Hematopoietic multipotent progenitor cell treated with erythropoietin and hydrocortisone succinate and interleukin-3 and kit ligand, for 15 days (in vitro differentiated cells): ENCODE measurements around the gene R3HDM2.
A peak's percentile ranks its signal among the peaks of the same experiment; 100 is the strongest.
"Not testable (repeated sequence)": the region's sequence is repeated elsewhere in the genome, so short reads cannot be mapped to it uniquely, and the experiment has no call there.

Experiments
- DNase-seq: peaks from one replicate; pipeline ENCODE4 v3.0.0-alpha.2; 2015; ENCODE audit warnings: low spot score

R3HDM2 gene

GRCh38 chr12:57452937-57453509, 22.2 kb upstream of the R3HDM2 start:
- DNase-seq = peak; percentile 60

GRCh38 chr12:57452181-57452936, 21.5 kb upstream of the R3HDM2 start:
- no peak for DNase-seq

GRCh38 chr12:57451233-57451778, 20.5 kb upstream of the R3HDM2 start:
- no peak for DNase-seq

- DNase-seq = no peak
Observed at GRCh38 chr12:57450057-57450456, 19.2 kb upstream of the R3HDM2 start.

- DNase-seq = no peak
Observed at GRCh38 chr12:57449375-57449774, 18.5 kb upstream of the R3HDM2 start.

DNA sequence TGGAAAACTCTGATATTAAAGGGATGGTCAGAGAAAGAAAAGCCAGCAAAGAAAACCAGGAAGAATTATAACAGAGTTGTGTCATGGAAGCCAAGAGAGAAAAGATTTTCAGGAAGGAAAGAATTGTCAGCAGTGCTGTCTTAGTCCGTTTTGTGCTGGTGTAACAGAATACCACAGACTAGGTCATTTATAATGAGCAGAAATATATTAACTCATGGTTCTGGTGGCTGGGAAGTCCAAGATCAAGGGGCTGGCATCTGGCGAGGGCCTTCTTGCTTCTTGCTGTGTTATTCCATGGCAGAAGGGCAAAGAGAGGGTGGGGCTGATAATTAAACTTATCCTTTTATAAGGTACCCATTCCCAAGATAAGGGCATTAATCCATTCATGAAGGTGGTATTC, 17.8 kb upstream of the R3HDM2 start:
- DNase-seq = no peak

DNA sequence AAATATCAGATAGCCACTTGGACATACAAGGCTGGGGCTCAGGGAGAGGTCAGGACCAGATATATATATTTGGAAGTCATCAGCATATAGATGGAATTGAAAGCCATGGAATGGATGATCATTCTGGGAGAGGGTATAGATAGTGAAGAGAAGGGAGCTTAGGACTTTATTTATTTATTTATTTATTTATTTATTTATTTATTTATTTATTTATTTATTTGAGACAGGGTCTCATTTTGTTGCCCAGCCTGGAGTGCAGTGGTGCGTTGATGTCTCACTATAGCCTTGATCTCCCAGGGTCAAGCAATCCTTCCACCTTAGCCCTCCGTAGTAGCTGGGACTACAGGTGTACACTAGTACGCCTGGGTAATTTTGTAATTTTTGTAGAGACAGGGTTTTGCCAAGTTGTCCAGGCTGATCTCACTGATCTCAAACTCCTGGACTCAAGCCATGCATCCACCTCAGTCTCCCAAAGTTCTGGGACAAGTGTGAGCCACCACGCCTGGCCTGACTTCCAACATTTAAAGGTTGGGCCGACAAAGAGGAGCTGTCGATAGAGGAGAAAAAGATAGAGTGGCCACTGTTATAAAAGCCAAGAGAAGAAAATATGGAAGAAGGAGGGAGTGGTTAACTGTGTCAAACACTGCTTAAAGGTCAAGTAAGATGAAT, 15.6 kb upstream of the R3HDM2 start:
- DNase-seq = no peak

GRCh38 chr12:57444744-57445143, 13.9 kb upstream of the R3HDM2 start:
- no peak for DNase-seq

- DNase-seq = not testable (repeated sequence)
Observed at GRCh38 chr12:57444337-57444736, 13.5 kb upstream of the R3HDM2 start.

DNA sequence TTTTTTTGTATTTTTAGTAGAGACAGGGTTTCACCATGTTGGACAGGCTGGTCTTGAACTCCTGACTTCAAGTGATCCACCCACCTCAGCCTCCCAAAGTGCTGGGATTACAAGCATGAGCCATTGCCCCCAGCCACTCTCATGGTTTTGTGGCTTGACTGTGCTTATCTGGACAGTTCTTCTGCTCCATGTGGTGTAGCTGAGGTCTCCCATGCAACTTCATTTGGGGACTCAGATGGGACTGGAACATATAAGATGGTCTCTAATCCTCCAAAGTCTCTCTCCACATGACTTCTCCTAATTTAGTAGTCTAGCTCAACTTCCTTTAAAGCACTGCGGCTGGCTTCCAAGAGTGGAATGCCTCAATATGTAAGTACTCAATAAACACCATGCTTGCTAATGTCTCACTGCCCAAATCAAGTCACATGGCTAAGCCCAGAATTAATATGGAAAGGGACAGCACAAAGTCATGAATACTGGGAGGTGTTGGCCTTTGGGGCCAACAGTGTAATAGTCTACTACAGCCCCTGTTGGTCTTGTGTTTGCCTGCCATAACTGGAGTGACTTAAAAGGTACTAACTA, 11.1 kb upstream of the R3HDM2 start:
- DNase-seq = no peak

DNA sequence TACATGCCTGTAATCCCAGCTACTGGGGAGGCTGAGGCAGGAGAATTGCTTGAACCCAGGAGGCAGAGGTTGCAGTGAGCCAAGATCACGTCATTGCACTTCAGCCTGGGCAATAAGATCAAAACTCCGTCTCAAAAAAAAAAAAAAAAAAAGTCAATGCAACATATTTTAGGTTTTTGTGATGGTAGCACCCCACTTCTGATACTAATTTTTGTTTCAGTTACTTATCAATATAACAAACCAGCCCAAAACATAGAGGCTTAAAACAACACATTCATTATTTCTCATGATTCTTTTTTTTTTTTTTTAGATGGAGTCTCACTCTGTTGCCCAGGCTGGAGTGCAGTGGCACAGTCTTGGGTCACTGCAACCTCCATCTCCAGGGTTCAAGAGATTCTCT, 10.6 kb upstream of the R3HDM2 start:
- DNase-seq = not testable (repeated sequence)

DNA sequence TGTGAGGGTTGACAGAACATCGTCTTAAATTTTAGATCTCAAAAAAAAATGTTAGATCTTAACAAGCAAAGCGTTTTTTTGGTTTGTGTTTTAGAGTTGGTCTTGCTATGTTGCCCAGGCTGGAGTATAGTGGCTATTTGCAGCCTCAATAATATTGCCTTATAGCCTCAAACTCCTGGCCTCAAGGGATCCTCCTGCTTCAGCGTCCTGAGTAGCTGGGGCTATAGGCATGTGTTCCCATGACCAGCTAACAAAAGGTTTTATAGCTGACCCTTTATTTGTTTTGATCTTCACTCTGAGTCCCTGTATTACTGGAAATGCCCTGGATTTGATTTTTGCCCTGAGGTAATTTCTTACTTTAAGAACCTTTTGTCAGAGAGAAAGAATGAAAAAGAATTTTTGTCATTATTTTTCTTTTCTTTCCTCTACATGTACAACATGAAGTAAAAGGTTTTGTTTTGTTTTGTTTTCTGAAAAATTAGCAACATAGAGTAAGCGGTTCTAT, 9.0 kb upstream of the R3HDM2 start:
- no peak for DNase-seq

- no peak for DNase-seq
Observed at GRCh38 chr12:57438400-57438799, 7.6 kb upstream of the R3HDM2 start.

DNA sequence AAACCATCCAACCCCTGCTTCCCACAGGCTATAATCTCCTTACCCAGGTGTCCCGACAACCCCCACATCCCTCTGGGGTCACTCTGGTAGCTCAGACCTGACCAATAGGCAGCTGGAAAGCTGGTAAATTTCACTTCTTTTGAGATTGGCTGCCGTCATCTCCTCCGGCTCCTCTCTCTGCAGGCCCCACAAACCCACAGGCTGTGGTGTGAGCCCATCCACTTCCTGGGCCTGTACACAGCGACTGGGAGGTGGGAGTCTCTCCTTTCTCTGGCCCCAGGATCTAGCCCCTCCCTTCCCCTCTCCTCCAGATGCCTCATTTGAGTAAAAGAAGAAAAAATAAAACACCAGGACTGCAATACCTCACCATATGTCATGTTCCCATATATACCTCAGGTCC, 4.5 kb upstream of the R3HDM2 start:
- DNase-seq = no peak

DNA sequence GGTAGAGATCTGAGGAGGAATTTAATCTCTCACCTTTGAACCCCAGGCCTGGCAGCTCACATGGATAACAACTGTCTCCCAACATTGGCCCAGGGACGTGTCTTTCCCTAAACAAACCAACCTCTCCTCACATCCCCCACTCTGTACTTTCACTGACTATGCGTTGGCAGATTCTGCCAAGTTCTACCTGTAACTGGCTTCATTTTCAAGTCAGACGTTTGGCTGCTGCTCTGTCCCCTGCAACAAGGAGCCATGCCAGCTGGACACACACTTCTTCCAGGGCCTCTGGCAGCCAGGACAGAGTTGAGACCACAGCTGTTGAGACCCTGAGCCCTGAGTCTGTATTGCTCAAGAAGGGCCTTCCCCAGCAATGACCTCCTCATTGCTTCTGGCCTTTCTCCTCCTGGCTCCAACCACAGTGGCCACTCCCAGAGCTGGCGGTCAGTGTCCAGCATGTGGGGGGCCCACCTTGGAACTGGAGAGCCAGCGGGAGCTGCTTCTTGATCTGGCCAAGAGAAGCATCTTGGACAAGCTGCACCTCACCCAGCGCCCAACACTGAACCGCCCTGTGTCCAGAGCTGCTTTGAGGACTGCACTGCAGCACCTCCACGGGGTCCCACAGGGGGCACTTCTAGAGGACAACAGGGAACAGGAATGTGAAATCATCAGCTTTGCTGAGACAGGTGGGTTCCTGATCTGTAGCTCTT, 3.8 kb upstream of the R3HDM2 start, which contains the start of gene INHBC:
Gene INHBC, plus strand, starts transcription at position 268 of the 707 bp plus-strand sequence. Its CDS starts 103 bp downstream, at position 371.
- no peak for DNase-seq

DNA sequence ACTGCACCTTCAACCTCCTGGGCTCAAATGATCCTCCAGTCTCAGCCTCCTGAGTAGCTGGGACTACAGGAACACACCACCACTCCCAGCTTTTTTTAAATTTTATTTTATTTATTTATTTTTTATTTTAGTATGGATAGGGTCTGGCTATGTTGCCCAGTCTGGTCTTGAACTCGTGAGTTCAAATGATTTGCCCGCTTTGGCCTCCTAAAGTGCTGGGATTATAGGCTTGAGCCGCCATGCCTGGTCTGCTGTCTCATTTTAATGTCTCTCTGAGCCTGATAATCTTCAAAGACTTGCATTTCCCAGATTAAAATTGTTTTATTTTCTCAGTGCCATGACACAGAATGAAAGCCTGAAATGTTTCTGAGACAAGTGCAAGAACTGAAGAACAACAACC, 2.5 kb upstream of the R3HDM2 start:
- DNase-seq = no peak

GRCh38 chr12:57431654-57432188, 878 bp upstream of the R3HDM2 start:
- no peak for DNase-seq

GRCh38 chr12:57430112-57430930, 522 bp downstream of the R3HDM2 start:
- peak; percentile 43 for DNase-seq

DNA sequence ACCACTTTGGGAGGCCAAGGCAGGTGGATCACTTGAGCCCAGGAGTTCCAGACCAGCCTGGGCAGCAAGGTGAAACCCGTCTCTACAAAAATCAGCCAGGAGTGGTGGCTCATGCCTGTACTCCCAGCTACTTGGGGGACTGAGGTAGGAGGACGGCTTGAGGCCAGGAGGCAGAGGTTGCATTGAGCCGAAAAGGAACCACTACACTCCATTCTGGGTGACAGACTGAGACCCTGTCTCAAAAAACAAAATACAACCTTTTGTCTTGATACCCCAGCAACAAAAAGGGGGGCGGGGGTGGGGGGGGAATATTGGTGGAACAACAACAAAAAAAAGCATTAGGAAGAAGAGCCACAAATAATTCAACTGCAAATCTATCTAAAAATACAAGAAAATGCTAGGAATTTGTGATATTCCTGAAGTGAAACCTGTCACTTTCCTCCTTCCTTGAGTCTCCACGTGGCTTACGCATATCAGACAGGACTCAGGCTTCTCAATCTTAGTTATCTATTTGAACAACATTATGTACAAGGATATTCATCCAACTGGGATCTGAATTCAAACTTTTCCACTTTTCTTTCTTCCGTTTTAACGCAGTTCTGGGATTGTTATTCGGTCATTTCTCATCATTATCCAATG, 1.3 kb downstream of the R3HDM2 start:
- peak; percentile 31 for DNase-seq

GRCh38 chr12:57428965-57429364, 1.9 kb downstream of the R3HDM2 start:
- no peak for DNase-seq
